Renal cortex interstitium (tissue), 11 donors: ENCODE results near the gene HAUS8. TPM values are rescaled to one million over a fixed set of nuclear protein-coding genes. Genes with fewer than 3 reads are reported as not detected.

Experiments
- DNase-seq, 11 donors: peaks; one replicate each; pipeline ENCODE4 v3.0.0-alpha.2; 2013; ENCODE audit warnings: low read depth in 9 of 11, low spot score in 4 of 11; ENCODE audit errors: extremely low read depth in 1 of 11
- polyA plus RNA-seq, 3 donors: library from polyadenylated mRNA; unstranded; fragments of 120-200 nt; gene quantifications; one replicate each; pipeline ENCODE4 v1.2.1, GENCODE V29; 2013; ENCODE audit not compliant: insufficient read length in 3 of 3

HAUS8 gene
- polyA plus RNA-seq, 3 donors: 10.8 to 16.6 (median 15.3) TPM

- peak in 4 of 11 donors; percentile 22 to 55 (median 44) for DNase-seq
Measured at GRCh38 chr19:17079710-17080439, 4.6 kb upstream of the HAUS8 start.

- DNase-seq: no peak
Measured at GRCh38 chr19:17078920-17079709, 3.9 kb upstream of the HAUS8 start.

- no peak for DNase-seq
Measured at GRCh38 chr19:17078036-17078919, 3.0 kb upstream of the HAUS8 start.

GRCh38 chr19:17077447-17078028 lies 2.3 kb upstream of the HAUS8 start:
- no peak for DNase-seq

GRCh38 chr19:17076543-17076991 lies 1.3 kb upstream of the HAUS8 start:
- no peak for DNase-seq

GRCh38 chr19:17075864-17076542 lies 751 bp upstream of the HAUS8 start:
- peak in 3 of 11 donors; percentile 18 to 31 (median 27) for DNase-seq

GRCh38 chr19:17074634-17075034 lies 618 bp downstream of the HAUS8 start:
- no peak for DNase-seq

GRCh38 chr19:17073869-17074633 lies 1.2 kb downstream of the HAUS8 start:
- no peak for DNase-seq

- no peak for DNase-seq
Measured at GRCh38 chr19:17070912-17071311, 4.3 kb downstream of the HAUS8 start.

- no peak for DNase-seq
Measured at GRCh38 chr19:17070421-17070820, 4.8 kb downstream of the HAUS8 start.

- no peak for DNase-seq
Measured at GRCh38 chr19:17069193-17069592, 6.1 kb downstream of the HAUS8 start.

GRCh38 chr19:17063428-17063827 lies 11.8 kb downstream of the HAUS8 start:
- DNase-seq: no peak

GRCh38 chr19:17061691-17062090 lies 13.6 kb downstream of the HAUS8 start:
- DNase-seq: no peak

GRCh38 chr19:17061205-17061604 lies 14.0 kb downstream of the HAUS8 start:
- DNase-seq: no peak

GRCh38 chr19:17060802-17061201 lies 14.4 kb downstream of the HAUS8 start:
- DNase-seq: no peak

- no peak for DNase-seq
Measured at GRCh38 chr19:17058236-17058635, 17.0 kb downstream of the HAUS8 start.

GRCh38 chr19:17055636-17056035 lies 19.6 kb downstream of the HAUS8 start:
- DNase-seq: no peak

GRCh38 chr19:17054746-17055145 lies 20.5 kb downstream of the HAUS8 start:
- DNase-seq: no peak
